Mesenchymal stem cell (in vitro differentiated cells and primary cell): ENCODE data around the gene ERBB4.

Experiments
- DNase-seq: peaks from one replicate; pipeline ENCODE4 v3.0.0-alpha.2; 2013
- H2AFZ ChIP-seq: one replicate; pipeline ENCODE4 v1.6.1; 2013; ENCODE audit warnings: low read depth, mild to moderate bottlenecking, control low read depth, inconsistent platforms, low read length, moderate library complexity
- H2AK5ac ChIP-seq: 2 replicates; pipeline ENCODE4 v1.6.1; 2013; ENCODE audit warnings: low read length, moderate library complexity, mild to moderate bottlenecking, inconsistent platforms; ENCODE audit not compliant: severe bottlenecking
- H2BK120ac ChIP-seq: one replicate; pipeline ENCODE4 v1.6.1; 2013; ENCODE audit warnings: low read depth, mild to moderate bottlenecking, inconsistent platforms, low read length, moderate library complexity
- H2BK12ac ChIP-seq, 2 experiments: one replicate each; pipeline ENCODE4 v1.6.1; 2013; ENCODE audit warnings: inconsistent platforms in 2 of 2, low read length in 2 of 2, mild to moderate bottlenecking in 2 of 2, moderate library complexity in 2 of 2, control low read depth in 1 of 2
- H2BK15ac ChIP-seq: one replicate; pipeline ENCODE4 v1.6.1; 2013; ENCODE audit warnings: mild to moderate bottlenecking, low read depth, inconsistent platforms; ENCODE audit not compliant: poor library complexity, severe bottlenecking
- H2BK5ac ChIP-seq: 2 replicates; pipeline ENCODE4 v1.6.1; 2013; ENCODE audit warnings: low read depth, mild to moderate bottlenecking, low read length, control low read depth, inconsistent platforms; ENCODE audit not compliant: poor library complexity, severe bottlenecking
- H3K14ac ChIP-seq, 2 experiments: one replicate each; pipeline ENCODE4 v1.6.1; 2013; ENCODE audit warnings: inconsistent platforms in 2 of 2, low read length in 2 of 2, control low read depth in 1 of 2, mild to moderate bottlenecking in 1 of 2, moderate library complexity in 1 of 2
- H3K18ac ChIP-seq, 2 experiments: one replicate each; pipeline ENCODE4 v1.6.1; 2013; ENCODE audit warnings: inconsistent platforms in 2 of 2, low read length in 2 of 2, control low read depth in 1 of 2, low read depth in 1 of 2, mild to moderate bottlenecking in 1 of 2
- H3K23ac ChIP-seq, 2 experiments: one replicate each; pipeline ENCODE4 v1.6.1; 2013; ENCODE audit warnings: inconsistent platforms in 2 of 2, low read length in 2 of 2, mild to moderate bottlenecking in 2 of 2, moderate library complexity in 2 of 2, control low read depth in 1 of 2
- H3K27ac ChIP-seq: 2 replicates; pipeline ENCODE4 v1.5.1; 2013; ENCODE audit warnings: mild to moderate bottlenecking, moderate library complexity, low read length, control low read depth, inconsistent platforms; ENCODE audit not compliant: poor library complexity, severe bottlenecking
- H3K27me3 ChIP-seq, 2 experiments: 2 replicates each; pipeline versions ENCODE4 v1.6.1 to v1.7.0; 2013; ENCODE audit warnings: low read length in 2 of 2, mild to moderate bottlenecking in 2 of 2, moderate library complexity in 2 of 2, control low read depth in 1 of 2, inconsistent platforms in 1 of 2; ENCODE audit not compliant: control insufficient read depth in 1 of 2, insufficient read depth in 1 of 2
- H3K36me3 ChIP-seq, 2 experiments: 2 replicates each; pipeline versions ENCODE4 v1.6.1 to v1.7.0; 2013; ENCODE audit warnings: low read length in 2 of 2, control low read depth in 1 of 2, inconsistent platforms in 1 of 2, low read depth in 1 of 2, mild to moderate bottlenecking in 1 of 2; ENCODE audit not compliant: insufficient read depth in 2 of 2, control insufficient read depth in 1 of 2
- H3K4ac ChIP-seq, 2 experiments: one replicate each; pipeline ENCODE4 v1.6.1; 2013; ENCODE audit warnings: inconsistent platforms in 2 of 2, low read length in 2 of 2, mild to moderate bottlenecking in 2 of 2, moderate library complexity in 2 of 2, control low read depth in 1 of 2, low read depth in 1 of 2
- H3K4me1 ChIP-seq: 2 replicates; pipeline ENCODE4 v1.6.1; 2013; ENCODE audit warnings: low read depth, low read length, control low read depth; ENCODE audit not compliant: control insufficient read depth, insufficient read depth
- H3K4me2 ChIP-seq: 2 replicates; pipeline ENCODE4 v1.6.1; 2013; ENCODE audit warnings: low read length, mild to moderate bottlenecking, inconsistent platforms; ENCODE audit not compliant: poor library complexity, severe bottlenecking
- H3K4me3 ChIP-seq, 2 experiments: 2 replicates each; pipeline versions ENCODE4 v1.5.1 to v1.7.0; 2013; ENCODE audit warnings: low read length in 2 of 2, mild to moderate bottlenecking in 2 of 2, control low read depth in 1 of 2, low read depth in 1 of 2; ENCODE audit not compliant: insufficient read depth in 1 of 2
- H3K79me1 ChIP-seq: replicated peaks from 2 replicates; pipeline ENCODE4 v1.6.1; 2013; ENCODE audit warnings: mild to moderate bottlenecking, control low read depth, low read length, inconsistent platforms; ENCODE audit not compliant: poor library complexity, severe bottlenecking
- H3K9ac ChIP-seq: 2 replicates; pipeline ENCODE4 v1.7.0; 2013; ENCODE audit warnings: mild to moderate bottlenecking, low read length, moderate library complexity
- H3K9me3 ChIP-seq: 2 replicates; pipeline ENCODE4 v1.7.0; 2013; ENCODE audit warnings: mild to moderate bottlenecking, low read length; ENCODE audit not compliant: control insufficient read depth
- H4K8ac ChIP-seq: one replicate; pipeline ENCODE4 v1.6.1; 2013; ENCODE audit warnings: inconsistent platforms, mild to moderate bottlenecking, low read length, moderate library complexity
- H4K91ac ChIP-seq: one replicate; pipeline ENCODE4 v1.6.1; 2013; ENCODE audit warnings: mild to moderate bottlenecking, low read length, inconsistent platforms
- WGBS: methylation state at CpG from one replicate; pipeline ENCODE4 v1.1.7; 2013; ENCODE audit warnings: mixed read lengths; 5-methylcytosine and 5-hydroxymethylcytosine counted together

ERBB4 gene

DNA sequence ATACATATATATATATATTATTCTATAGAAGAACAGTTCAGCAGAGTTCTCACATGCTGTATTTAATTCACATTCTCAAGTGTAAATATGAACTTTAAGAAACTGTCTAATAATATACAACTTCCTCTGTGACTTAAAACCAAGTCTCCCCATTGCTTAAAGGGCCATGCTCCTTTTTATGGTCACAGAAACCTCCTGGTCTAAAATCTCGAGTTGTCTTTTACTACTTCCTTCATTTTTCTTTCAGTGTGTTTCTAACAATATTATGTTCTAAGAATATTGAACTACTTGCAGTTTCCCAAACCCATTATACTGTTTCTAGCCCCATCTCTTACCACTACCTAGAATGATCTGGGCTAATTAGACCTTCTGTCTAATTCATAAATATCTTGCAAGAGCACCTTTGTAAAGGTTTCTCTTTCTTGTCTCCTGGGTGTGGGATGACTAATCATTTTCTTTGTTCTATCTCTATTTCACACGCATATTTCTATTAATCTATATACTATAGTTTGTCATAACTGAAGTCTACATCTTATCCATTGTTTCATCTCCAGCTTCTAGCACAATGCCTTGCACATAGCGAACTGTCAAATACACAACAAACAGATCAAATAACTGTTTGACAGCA is 48.8 kb downstream of the ERBB4 start:
- WGBS, result 92% methylated on average over 3 of the region's 3 CpGs
- no peaks in the 10 kb centered on the region for H3K9me3 ChIP-seq
- no peak overlapping the region for H3K18ac ChIP-seq
- H3K4me1 ChIP-seq, result no peaks in the 10 kb centered on the region
- H2BK12ac ChIP-seq, result no peak overlapping the region
- no peaks in the 10 kb centered on the region for H3K36me3 ChIP-seq
- no peak for DNase-seq
- H3K4ac ChIP-seq, result no peak overlapping the region
- H3K9ac ChIP-seq, result no peak overlapping the region
- H3K4me3 ChIP-seq, result no peak overlapping the region
- H3K27ac ChIP-seq, result no peak overlapping the region
- no peak overlapping the region for H2BK15ac ChIP-seq
- H4K8ac ChIP-seq, result no peak overlapping the region
- no peak overlapping the region for H2BK120ac ChIP-seq
- no peak overlapping the region for H3K23ac ChIP-seq
- H3K27me3 ChIP-seq, result no peaks in the 10 kb centered on the region
- H2AFZ ChIP-seq, result no peak overlapping the region
- no peak overlapping the region for H2BK5ac ChIP-seq
- H3K14ac ChIP-seq, result no peak overlapping the region
- no peaks in the 10 kb centered on the region for H3K79me1 ChIP-seq
- no peak overlapping the region for H2AK5ac ChIP-seq
- H3K4me2 ChIP-seq, result no peak overlapping the region
- no peak overlapping the region for H4K91ac ChIP-seq

DNA sequence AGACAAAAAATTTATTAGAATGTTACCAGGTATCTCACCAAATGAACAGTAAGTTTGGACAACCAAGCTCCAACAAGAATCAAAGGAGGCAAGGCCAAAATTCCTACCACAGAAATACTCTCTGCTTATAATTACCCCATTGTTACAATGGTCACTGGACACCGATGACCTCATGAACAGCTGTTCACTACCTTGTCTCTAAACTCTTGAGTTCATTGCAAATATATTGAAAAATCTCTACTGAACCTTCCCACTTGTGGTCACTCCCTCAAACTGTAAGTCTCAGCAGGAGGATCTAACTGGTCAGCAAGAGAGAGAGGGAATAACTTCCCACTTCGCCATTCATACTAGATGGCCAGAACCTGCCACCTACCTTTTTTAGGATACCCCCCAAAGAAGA is 50.0 kb downstream of the ERBB4 start:
- Histone ChIP-seq H2BK120ac (no peak overlapping the region), H3K4me1 (no peaks in the 10 kb centered on the region), H3K4me2 (no peak overlapping the region), H3K14ac (no peak overlapping the region), H3K9me3 (no peaks in the 10 kb centered on the region), H4K91ac (no peak overlapping the region), H2BK12ac (no peak overlapping the region), H2AK5ac (no peak overlapping the region), H3K4me3 (no peak overlapping the region), H2BK15ac (no peak overlapping the region), H3K79me1 (no peaks in the 10 kb centered on the region), H3K23ac (no peak overlapping the region), H3K18ac (no peak overlapping the region), H4K8ac (no peak overlapping the region), H3K4ac (no peak overlapping the region), H2AFZ (no peak overlapping the region), H3K27me3 (no peaks in the 10 kb centered on the region), H3K36me3 (no peaks in the 10 kb centered on the region), H3K27ac (no peak overlapping the region), H3K9ac (no peak overlapping the region), H2BK5ac (no peak overlapping the region)
- DNase-seq, result no peak
- WGBS, result 100% methylated on average over 1 of the region's 2 CpGs

DNA sequence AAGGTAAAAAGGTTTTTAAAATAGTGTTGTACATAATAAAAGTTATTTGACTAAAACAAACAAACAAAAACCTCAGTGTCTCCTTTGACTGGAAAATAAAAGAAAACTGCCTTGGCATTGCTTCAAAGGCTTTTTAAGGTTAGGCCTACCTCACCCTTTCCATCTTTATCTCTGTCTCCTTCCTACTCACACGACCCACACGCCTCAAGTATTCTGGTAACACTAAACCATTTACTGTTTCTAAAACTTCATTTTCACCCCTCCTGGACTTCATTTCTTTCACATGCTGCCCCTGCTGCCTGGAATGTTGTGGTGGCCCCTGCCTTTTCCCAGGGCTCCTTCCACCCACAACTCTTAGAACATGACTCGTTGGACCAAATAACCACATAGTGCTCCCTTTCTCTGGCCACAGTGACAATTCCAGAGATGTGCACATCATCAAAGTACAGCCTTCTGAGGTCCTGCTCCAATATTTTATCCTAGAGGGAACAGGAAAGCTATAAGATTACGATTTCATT is 54.0 kb downstream of the ERBB4 start:
- H2AK5ac ChIP-seq, result no peak overlapping the region
- H2BK120ac ChIP-seq, result no peak overlapping the region
- no peak overlapping the region for H4K8ac ChIP-seq
- no peak overlapping the region for H3K4ac ChIP-seq
- no peak overlapping the region for H3K4me3 ChIP-seq
- H3K4me2 ChIP-seq, result no peak overlapping the region
- H3K36me3 ChIP-seq, result no peaks in the 10 kb centered on the region
- H2BK15ac ChIP-seq, result no peak overlapping the region
- peak; percentile 26 for DNase-seq
- no peaks in the 10 kb centered on the region for H3K9me3 ChIP-seq
- H2AFZ ChIP-seq, result no peak overlapping the region
- no peaks in the 10 kb centered on the region for H3K27me3 ChIP-seq
- H3K4me1 ChIP-seq, result no peaks in the 10 kb centered on the region
- H3K9ac ChIP-seq, result no peak overlapping the region
- H4K91ac ChIP-seq, result no peak overlapping the region
- H3K27ac ChIP-seq, result no peak overlapping the region
- H3K18ac ChIP-seq, result no peak overlapping the region
- no peak overlapping the region for H2BK5ac ChIP-seq
- H3K79me1 ChIP-seq, result no peaks in the 10 kb centered on the region
- WGBS, result 80% methylated on average over 4 of the region's 4 CpGs
- H3K14ac ChIP-seq, result no peak overlapping the region
- H2BK12ac ChIP-seq, result no peak overlapping the region
- H3K23ac ChIP-seq, result no peak overlapping the region

DNA sequence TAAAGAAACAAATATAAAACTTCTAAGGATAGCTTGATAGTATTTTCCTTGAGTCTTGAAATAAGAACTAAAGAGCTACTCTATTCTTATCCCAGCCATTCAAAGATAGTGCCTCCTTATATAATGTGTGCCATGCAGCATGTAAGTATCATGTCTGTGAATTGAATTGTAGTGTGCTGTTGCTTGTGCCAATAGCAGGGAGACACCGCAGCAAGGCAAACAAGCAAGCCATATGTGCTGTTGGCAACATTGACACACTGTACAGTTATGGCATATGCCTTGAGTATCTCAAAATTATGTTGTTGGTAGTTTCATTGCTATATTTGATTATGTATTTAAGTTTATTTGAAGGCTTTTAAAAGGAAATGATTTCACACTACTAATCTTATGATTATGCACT is 58.2 kb downstream of the ERBB4 start:
- Histone ChIP-seq H4K91ac (no peak overlapping the region), H2BK5ac (no peak overlapping the region), H3K4me2 (no peak overlapping the region), H3K4me3 (no peak overlapping the region), H3K9me3 (no peaks in the 10 kb centered on the region), H2BK12ac (no peak overlapping the region), H2BK15ac (no peak overlapping the region), H2AFZ (no peak overlapping the region), H2BK120ac (no peak overlapping the region), H3K23ac (no peak overlapping the region), H3K4ac (no peak overlapping the region), H2AK5ac (no peak overlapping the region), H4K8ac (no peak overlapping the region), H3K79me1 (no peaks in the 10 kb centered on the region), H3K36me3 (no peaks in the 10 kb centered on the region), H3K14ac (no peak overlapping the region), H3K27me3 (no peaks in the 10 kb centered on the region), H3K18ac (no peak overlapping the region), H3K4me1 (no peaks in the 10 kb centered on the region), H3K27ac (no peak overlapping the region), H3K9ac (no peak overlapping the region)
- WGBS, result 89% methylated on average over 1 of the region's 1 CpG
- no peak for DNase-seq
